HG02759 (cell line): Measurements from ENCODE around the gene ADSS1.

Experiments used
- ATAC-seq: cut with Tn5 transposase; IDR thresholded peaks from one replicate; pipeline ENCODE4 v1.9.1; 2021; ENCODE audit warnings: mild to moderate bottlenecking, moderate library complexity; ENCODE audit not compliant: unreplicated experiment

ADSS1 gene

GRCh38 chr14:104778694-104779331 lies 54.8 kb downstream of the ADSS1 start:
- ATAC-seq, result no peak

- ATAC-seq, result no peak
These were observed 55.9 kb downstream of the ADSS1 start for GRCh38 chr14:104779776-104780512.

GRCh38 chr14:104780513-104781030 lies 56.5 kb downstream of the ADSS1 start:
- no peak for ATAC-seq

GRCh38 chr14:104781271-104782077 lies 57.4 kb downstream of the ADSS1 start:
- no peak for ATAC-seq

- ATAC-seq, result no peak
These were observed 58.2 kb downstream of the ADSS1 start for GRCh38 chr14:104782086-104782807.

GRCh38 chr14:104782808-104783139 lies 58.7 kb downstream of the ADSS1 start:
- no peak for ATAC-seq

- no peak for ATAC-seq
These were observed 59.6 kb downstream of the ADSS1 start for GRCh38 chr14:104783484-104784217.

- ATAC-seq, result no peak
These were observed 60.2 kb downstream of the ADSS1 start for GRCh38 chr14:104784218-104784568.

- ATAC-seq, result no peak
These were observed 61.0 kb downstream of the ADSS1 start for GRCh38 chr14:104784846-104785707.

- ATAC-seq, result no peak
These were observed 61.7 kb downstream of the ADSS1 start for GRCh38 chr14:104785708-104786080.

GRCh38 chr14:104786091-104786586 lies 62.1 kb downstream of the ADSS1 start:
- no peak for ATAC-seq

- ATAC-seq, result no peak
These were observed 63.0 kb downstream of the ADSS1 start for GRCh38 chr14:104786726-104787675.

- no peak for ATAC-seq
These were observed 63.7 kb downstream of the ADSS1 start for GRCh38 chr14:104787736-104788135.

- no peak for ATAC-seq
These were observed 64.3 kb downstream of the ADSS1 start for GRCh38 chr14:104788161-104788818.

GRCh38 chr14:104788873-104789663 lies 65.0 kb downstream of the ADSS1 start:
- no peak for ATAC-seq

- ATAC-seq, result no peak
These were observed 66.0 kb downstream of the ADSS1 start for GRCh38 chr14:104789752-104790743.
